Common myeloid progenitor, CD34-positive (primary cell): ENCODE data around the gene THBS2.
"Not testable (repeated sequence)": the region's sequence is repeated elsewhere in the genome, so short reads cannot be mapped to it uniquely, and the experiment has no call there.

Experiments used
- CTCF ChIA-PET: fragments of 350-600 bp; sonication (Branson Sonifier 250); formaldehyde crosslinking; loops from one replicate; lab custom pipeline; 2021; ENCODE audit warnings: antibody characterized with exemption; lab: Charles Lee
- POLR2A ChIA-PET: fragments of 350-600 bp; sonication (Branson Sonifier 250); formaldehyde crosslinking; loops from one replicate; lab custom pipeline; 2021; ENCODE audit warnings: antibody characterized with exemption; lab: Charles Lee
- DNase-seq, 3 donors: peaks; one replicate each; pipeline versions ENCODE4 v3.0.0 to v3.0.0-alpha.2; 2013
- H3K27ac ChIP-seq, 2 experiments: 1 replicate in 1 of 2; 2 replicates in 1 of 2; pipeline ENCODE4 v1.7.0; 2013; ENCODE audit warnings: inconsistent platforms in 2 of 2, low read length in 2 of 2, mild to moderate bottlenecking in 2 of 2, low read depth in 1 of 2, moderate library complexity in 1 of 2; ENCODE audit not compliant: severe bottlenecking in 2 of 2, insufficient read depth in 1 of 2, poor library complexity in 1 of 2
- H3K27me3 ChIP-seq, 5 experiments: replicated peaks in 2 of 5; 1 replicate in 3 of 5; 2 replicates in 2 of 5; pipeline versions ENCODE4 v1.6.1 to v1.7.0; 2013; ENCODE audit warnings: low read length in 4 of 5, mild to moderate bottlenecking in 2 of 5, moderate library complexity in 2 of 5, inconsistent platforms in 1 of 5; ENCODE audit not compliant: insufficient read depth in 5 of 5, control insufficient read depth in 4 of 5
- H3K36me3 ChIP-seq, 4 experiments: 1 replicate in 2 of 4; 2 replicates in 2 of 4; pipeline versions ENCODE4 v1.6.1 to v1.7.0; 2013; ENCODE audit warnings: low read length in 3 of 4, control low read depth in 1 of 4, mild to moderate bottlenecking in 1 of 4; ENCODE audit not compliant: control insufficient read depth in 4 of 4, insufficient read depth in 4 of 4
- H3K4me1 ChIP-seq, 4 experiments: 1 replicate in 3 of 4; 2 replicates in 1 of 4; pipeline versions ENCODE4 v1.6.1 to v1.7.1; 2013; ENCODE audit warnings: low read length in 3 of 4, mild to moderate bottlenecking in 3 of 4, control low read depth in 1 of 4, inconsistent platforms in 1 of 4, moderate library complexity in 1 of 4; ENCODE audit not compliant: control insufficient read depth in 4 of 4, insufficient read depth in 4 of 4; ENCODE audit errors: control extremely low read depth in 1 of 4
- H3K4me3 ChIP-seq, 7 experiments: 1 replicate in 4 of 7; 2 replicates in 3 of 7; pipeline versions ENCODE4 v1.5.1 to v1.7.0; 2013; ENCODE audit warnings: mild to moderate bottlenecking in 7 of 7, low read length in 6 of 7, moderate library complexity in 6 of 7, inconsistent platforms in 2 of 7, low read depth in 2 of 7, control low read depth in 1 of 7; ENCODE audit not compliant: insufficient read depth in 4 of 7, control insufficient read depth in 1 of 7; ENCODE audit errors: extremely low read depth in 1 of 7
- H3K9me3 ChIP-seq, 5 experiments: 1 replicate in 4 of 5; 2 replicates in 1 of 5; pipeline versions ENCODE4 v1.6.1 to v1.7.1; 2013; ENCODE audit warnings: low read length in 4 of 5, mild to moderate bottlenecking in 2 of 5, inconsistent platforms in 1 of 5, low read depth in 1 of 5, moderate library complexity in 1 of 5; ENCODE audit not compliant: control insufficient read depth in 4 of 5, insufficient read depth in 2 of 5; ENCODE audit errors: control extremely low read depth in 1 of 5
- WGBS: methylation state at CpG from one replicate; pipeline ENCODE4 v1.1.5; 2013; ENCODE audit not compliant: insufficient coverage; 5-methylcytosine and 5-hydroxymethylcytosine counted together

Gene THBS2

GRCh38 chr6:169198885-169199284, 54.8 kb downstream of the THBS2 start:
- no CpG with 5 or more reads among the region's 3 CpGs for WGBS
- no peak for DNase-seq
- Histone ChIP-seq H3K36me3 (no peaks in the 10 kb centered on the region), H3K9me3 (peaks cover 0 to 8% (median 0%) of the 10 kb centered on the region in 5 experiments), H3K27ac (no peak overlapping the region), H3K27me3 (no peaks in the 10 kb centered on the region), H3K4me3 (no peak overlapping the region), H3K4me1 (no peaks in the 10 kb centered on the region)
- POLR2A ChIA-PET: interaction anchor here (0.7 kb wide), 1 partner anchor 21 kb away, joined by 3 read pairs; no protein-coding TSS in a partner anchor
- CTCF ChIA-PET: no interaction called here

GRCh38 chr6:169197929-169198328, 55.7 kb downstream of the THBS2 start:
- H3K4me1 ChIP-seq, H3K27me3 ChIP-seq, H3K36me3 ChIP-seq, H3K4me3 ChIP-seq, DNase-seq, CTCF ChIA-PET, POLR2A ChIA-PET, H3K27ac ChIP-seq, H3K9me3 ChIP-seq: not testable (repeated sequence)
- WGBS: 99% methylated on average over 13 of the region's 15 CpGs

GRCh38 chr6:169196279-169196678, 57.4 kb downstream of the THBS2 start:
- DNase-seq, CTCF ChIA-PET: not testable (repeated sequence)
- WGBS: 100% methylated on average over 1 of the region's 2 CpGs

DNA sequence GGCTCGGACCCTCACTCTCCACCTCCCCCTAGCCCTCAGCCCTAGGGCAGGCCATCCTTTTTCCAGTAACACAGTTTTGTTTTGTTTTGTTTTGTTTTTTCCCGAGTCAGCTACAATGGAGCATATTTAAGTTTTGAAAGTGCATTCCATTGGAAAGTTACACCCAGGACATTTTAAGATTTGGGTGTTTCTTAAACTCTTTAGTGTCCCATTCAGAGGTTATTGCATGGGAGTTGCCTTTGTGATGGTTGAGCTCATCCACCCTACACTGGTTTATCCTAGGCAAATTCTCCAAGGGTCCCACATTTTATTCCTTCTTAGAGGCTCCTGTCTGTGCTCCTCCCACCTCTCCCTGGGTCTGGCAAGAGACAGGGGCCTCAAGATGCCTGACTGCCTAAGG, 58.9 kb downstream of the THBS2 start:
- Histone ChIP-seq H3K27ac (no peak overlapping the region), H3K9me3 (peaks cover 0 to 8% (median 0%) of the 10 kb centered on the region in 5 experiments), H3K4me1 (no peaks in the 10 kb centered on the region), H3K36me3 (no peaks in the 10 kb centered on the region), H3K27me3 (no peaks in the 10 kb centered on the region), H3K4me3 (no peak overlapping the region)
- POLR2A ChIA-PET: no interaction called here
- WGBS: 86% methylated on average over 1 of the region's 2 CpGs
- CTCF ChIA-PET: interaction anchor here (0.7 to 0.9 kb wide), 2 partner anchors 18 to 19 kb away, joined by 3 read pairs; no protein-coding TSS in a partner anchor
- no peak for DNase-seq

More at GRCh38 chr6:169196279-169196678, 57.4 kb downstream of the THBS2 start:
- H3K4me1 ChIP-seq, H3K4me3 ChIP-seq, H3K9me3 ChIP-seq, H3K36me3 ChIP-seq, H3K27me3 ChIP-seq, POLR2A ChIA-PET, H3K27ac ChIP-seq: not testable (repeated sequence)

DNA sequence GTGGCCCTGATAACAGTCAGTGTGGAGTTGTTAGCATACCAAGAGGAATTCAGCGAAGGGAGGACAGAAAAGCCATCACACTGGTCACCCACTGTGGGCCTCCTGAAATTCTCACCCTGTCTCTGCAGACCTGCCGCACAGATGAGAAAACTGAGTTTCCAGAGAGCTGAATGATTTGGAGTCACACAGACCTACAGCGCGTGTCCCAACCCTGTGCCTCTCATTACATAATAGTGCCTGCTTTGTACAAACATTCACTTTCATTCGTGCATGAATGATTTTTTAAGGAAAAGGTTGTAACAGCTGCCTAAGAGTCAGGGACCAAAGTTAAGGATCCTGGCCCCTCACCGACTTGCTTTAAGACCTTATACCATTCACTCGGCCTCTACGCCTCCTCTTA, 62.7 kb downstream of the THBS2 start:
- POLR2A ChIA-PET: no interaction called here
- Histone ChIP-seq H3K36me3 (no peaks in the 10 kb centered on the region), H3K27ac (no peak overlapping the region), H3K4me1 (no peaks in the 10 kb centered on the region), H3K9me3 (peaks cover 0 to 8% (median 0%) of the 10 kb centered on the region in 5 experiments), H3K27me3 (no peaks in the 10 kb centered on the region), H3K4me3 (no peak overlapping the region)
- DNase-seq: no peak
- WGBS: 98% methylated on average over 7 of the region's 8 CpGs
- CTCF ChIA-PET: interaction anchor here (1.3 kb wide), 1 partner anchor 10 kb away, joined by 3 read pairs; no protein-coding TSS in a partner anchor

- POLR2A ChIA-PET: no interaction called here
- 100% methylated on average over 1 of the region's 8 CpGs for WGBS
- Histone ChIP-seq H3K4me1 (no peaks in the 10 kb centered on the region), H3K27ac (no peak overlapping the region), H3K36me3 (no peaks in the 10 kb centered on the region), H3K9me3 (peaks cover 0 to 8% (median 0%) of the 10 kb centered on the region in 5 experiments), H3K27me3 (no peaks in the 10 kb centered on the region), H3K4me3 (no peak overlapping the region)
- CTCF ChIA-PET: interaction anchor here (1.2 to 1.3 kb wide), 2 partner anchors 10 to 18 kb away, joined by 3 read pairs; no protein-coding TSS in a partner anchor
- DNase-seq: no peak
Measured at GRCh38 chr6:169190144-169190584, 63.5 kb downstream of the THBS2 start.

DNA sequence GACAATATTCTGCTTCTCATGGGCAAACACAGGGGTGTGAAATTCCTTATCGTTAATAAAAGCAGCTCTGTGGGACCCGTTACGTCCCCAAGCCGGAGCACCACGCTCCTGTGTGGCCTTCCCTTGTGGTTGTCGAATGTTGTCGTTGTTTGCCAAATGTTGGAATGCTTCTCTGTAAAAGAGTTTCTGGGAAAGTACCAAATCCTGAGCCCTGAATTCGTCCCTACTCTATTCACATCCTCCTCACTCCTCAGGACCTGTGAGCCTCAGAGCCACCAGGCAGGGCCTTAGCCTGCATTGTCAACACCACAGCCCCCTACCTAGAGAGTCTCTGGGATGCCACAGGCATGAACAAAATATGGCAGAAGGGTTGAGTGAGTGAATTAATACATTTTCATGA, 64.0 kb downstream of the THBS2 start:
- H3K4me1 ChIP-seq: no peaks in the 10 kb centered on the region
- H3K36me3 ChIP-seq: no peaks in the 10 kb centered on the region
- H3K4me3 ChIP-seq: no peak overlapping the region
- no peak for DNase-seq
- WGBS: 95% methylated on average over 8 of the region's 8 CpGs
- CTCF ChIA-PET: interaction anchor here (1.2 kb wide), 1 partner anchor 17 kb away, joined by 3 read pairs; no protein-coding TSS in a partner anchor
- no peak overlapping the region for H3K27ac ChIP-seq
- no peaks in the 10 kb centered on the region for H3K27me3 ChIP-seq
- POLR2A ChIA-PET: no interaction called here
- H3K9me3 ChIP-seq: peaks cover 0 to 8% (median 0%) of the 10 kb centered on the region in 5 experiments
